NCI-H748 treated with DMSO at 0.1 percent for 48 hours (cell line): ENCODE data around the gene RXYLT1.
"Not testable (repeated sequence)": the region's sequence is repeated elsewhere in the genome, so short reads cannot be mapped to it uniquely, and the experiment has no call there.

Experiments used
- DNase-seq: peaks from one replicate; lab custom pipeline; 2025; lab: John Stamatoyannopoulos, UW

Gene RXYLT1, protein sequence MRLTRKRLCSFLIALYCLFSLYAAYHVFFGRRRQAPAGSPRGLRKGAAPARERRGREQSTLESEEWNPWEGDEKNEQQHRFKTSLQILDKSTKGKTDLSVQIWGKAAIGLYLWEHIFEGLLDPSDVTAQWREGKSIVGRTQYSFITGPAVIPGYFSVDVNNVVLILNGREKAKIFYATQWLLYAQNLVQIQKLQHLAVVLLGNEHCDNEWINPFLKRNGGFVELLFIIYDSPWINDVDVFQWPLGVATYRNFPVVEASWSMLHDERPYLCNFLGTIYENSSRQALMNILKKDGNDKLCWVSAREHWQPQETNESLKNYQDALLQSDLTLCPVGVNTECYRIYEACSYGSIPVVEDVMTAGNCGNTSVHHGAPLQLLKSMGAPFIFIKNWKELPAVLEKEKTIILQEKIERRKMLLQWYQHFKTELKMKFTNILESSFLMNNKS

DNA sequence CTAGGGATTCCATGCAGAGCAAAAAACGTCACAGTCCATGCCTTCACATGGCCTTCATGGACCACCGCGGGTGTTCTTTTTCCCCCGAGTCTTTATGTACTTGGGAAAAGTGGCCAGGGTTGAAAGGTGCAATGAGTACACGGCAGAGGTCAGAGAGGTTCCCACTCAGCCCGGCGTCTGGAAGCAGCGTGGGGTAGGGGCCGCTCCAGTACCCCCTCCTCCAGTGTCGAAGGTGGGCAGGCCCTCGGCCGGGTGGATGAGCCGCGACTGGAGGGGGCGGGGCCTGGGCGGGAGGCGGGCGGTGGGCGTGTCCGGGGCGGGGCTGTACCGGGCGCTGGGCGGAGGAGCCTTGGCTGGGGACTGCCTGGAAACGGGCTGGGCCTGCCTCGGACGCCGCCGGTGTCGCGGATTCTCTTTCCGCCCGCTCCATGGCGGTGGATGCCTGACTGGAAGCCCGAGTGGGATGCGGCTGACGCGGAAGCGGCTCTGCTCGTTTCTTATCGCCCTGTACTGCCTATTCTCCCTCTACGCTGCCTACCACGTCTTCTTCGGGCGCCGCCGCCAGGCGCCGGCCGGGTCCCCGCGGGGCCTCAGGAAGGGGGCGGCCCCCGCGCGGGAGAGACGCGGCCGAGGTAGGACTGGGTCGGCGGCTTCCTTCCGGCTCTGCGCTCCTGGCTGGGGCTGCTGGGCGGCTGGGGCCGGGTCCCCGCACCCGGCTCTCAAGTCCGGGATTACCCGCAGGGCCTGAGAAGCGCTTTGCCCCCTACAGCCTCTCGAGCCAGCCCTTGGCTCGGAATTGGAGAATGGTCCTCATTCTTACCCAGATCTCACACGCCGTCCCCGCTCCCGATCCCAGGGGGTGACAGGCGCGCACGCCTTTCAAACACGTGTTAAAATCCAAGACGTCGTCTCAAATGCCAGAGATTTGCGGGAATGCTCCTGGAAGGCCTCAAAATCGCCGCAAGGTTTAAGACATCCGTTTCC lies at the start of gene RXYLT1:
RXYLT1 (plus strand) TSS at position 412 of the 984 bp plus-strand sequence; CDS start at position 464, 52 bp downstream.
- peak; percentile 71 for DNase-seq

DNA sequence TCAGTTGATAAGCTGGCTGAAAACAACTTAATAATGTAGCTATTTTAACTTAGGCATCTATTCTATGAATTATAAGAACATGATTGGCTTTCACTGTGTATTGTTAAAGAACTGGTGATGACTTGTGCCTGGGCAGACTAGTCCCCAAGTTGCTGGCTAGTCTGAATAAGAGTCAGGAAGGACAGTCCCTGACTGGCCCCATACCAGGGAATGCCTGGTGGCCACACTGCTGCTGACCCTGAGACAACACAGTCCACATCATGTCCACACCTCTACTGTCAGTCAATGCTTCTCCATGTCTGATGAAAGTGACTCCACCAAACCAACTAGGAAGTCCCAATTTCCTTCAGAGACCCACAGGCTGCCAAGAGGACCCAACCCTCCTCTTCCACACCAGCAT lies 46.9 kb upstream of the RXYLT1 start:
- not testable (repeated sequence) for DNase-seq

DNA sequence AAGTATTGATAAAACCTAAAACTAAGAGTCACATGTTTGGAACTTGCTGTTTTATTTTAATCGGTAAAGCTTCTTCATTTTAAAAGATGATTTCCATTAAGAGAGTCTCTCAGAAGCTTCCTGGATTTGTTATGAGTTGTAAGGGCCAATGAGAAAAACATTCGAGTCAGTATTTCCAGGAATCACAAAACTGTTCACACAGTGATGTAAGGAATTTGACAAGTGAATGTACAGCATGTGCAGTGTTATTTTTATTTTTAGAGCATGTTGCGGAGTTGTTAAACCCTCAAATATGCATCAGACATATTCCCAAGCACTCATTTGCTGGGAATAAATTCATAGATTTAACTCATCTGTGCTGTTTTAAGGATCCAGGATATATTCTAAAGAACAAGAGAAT lies 46.1 kb upstream of the RXYLT1 start:
- not testable (repeated sequence) for DNase-seq

DNA sequence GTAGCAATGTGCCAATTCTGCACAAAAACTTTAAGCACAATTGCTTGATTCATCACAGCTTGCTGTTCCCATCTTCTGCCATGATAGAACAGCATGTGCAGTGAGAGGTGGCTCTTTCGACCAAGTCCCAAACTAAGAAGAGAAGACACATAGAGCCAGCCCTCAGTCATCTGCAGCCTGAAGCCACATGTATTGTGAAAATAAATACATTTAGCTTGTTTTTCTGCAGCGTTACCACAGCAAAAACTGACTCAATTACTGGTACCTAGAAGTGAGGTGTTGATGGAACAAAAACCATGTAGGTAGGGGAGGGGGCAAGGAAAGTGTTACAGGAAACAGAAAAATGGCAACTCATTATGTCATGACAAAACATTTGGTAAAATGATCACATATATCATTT lies 39.2 kb upstream of the RXYLT1 start:
- DNase-seq, result not testable (repeated sequence)

DNA sequence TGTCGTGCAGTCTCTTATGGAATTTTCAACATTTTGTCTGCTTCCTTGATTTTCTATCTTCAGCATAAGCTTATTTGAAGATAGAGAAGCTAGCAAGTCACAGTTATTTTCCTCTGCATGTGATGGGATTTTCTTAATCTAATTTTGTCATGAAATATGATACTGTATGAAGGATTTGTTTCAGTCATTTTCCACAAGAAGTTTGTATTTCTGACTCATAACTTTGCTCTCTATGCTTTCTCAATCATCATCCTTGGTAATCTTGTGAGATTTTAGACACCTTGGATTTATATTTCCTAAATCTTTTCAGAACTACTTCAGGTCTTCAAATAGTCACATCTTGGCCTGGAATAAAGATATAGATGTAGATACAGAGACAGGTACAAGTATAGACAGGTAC lies 38.3 kb upstream of the RXYLT1 start:
- DNase-seq, result not testable (repeated sequence)

DNA sequence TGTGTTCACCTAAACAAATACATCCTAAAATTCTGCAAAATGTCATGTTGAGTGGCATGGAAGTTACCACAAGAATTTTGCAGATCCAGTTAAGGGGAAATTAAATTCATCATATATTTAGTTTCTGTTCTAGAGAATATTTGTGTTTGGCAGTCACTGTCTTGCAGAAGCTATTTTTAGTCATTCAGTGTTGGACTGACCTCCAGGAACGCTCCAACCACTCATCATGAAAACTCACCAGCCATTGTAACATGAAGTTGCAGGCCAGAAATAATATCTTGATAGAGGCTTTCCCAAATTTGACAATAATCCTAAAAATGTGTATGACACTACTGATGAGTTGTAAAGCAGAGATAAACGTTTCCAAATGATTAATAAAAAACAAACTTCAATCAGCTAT lies 35.6 kb upstream of the RXYLT1 start:
- not testable (repeated sequence) for DNase-seq

DNA sequence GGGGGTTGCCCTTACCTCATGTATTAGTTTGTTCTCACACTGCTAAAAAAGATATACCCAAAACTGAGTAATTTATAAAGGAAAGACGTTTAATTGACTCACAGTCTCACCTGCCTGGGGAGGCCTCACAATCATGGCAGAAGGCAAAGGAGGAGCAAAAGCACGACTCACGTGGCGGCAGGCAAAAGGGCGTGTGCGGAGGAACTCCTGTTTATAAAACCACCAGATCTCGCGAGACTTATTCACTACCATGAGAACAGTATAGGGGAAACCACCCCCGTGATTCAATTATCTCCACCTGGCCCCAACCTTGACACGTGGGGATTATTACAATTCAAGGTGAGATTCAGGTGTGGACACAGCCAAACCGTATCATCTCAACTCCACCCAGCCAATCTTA lies 33.2 kb upstream of the RXYLT1 start:
- not testable (repeated sequence) for DNase-seq

DNA sequence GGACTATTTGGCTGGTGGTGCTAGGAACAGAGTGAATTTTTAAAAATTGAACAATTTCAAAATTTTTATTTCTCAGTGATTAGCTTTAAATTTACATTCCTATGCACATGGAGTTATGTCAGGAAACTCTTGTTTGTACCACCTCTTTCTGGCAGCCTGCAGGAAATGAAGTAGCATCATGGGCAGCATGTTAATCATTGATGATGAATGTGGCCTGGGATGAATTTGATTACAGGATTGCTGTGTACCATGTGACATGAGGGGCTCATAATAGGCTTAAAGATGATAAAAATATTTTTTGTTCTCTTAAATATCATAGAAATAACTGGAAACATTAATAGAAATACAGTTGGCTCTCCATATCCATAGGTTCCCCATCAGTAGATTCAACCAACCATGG lies 32.6 kb upstream of the RXYLT1 start:
- DNase-seq, result not testable (repeated sequence)

DNA sequence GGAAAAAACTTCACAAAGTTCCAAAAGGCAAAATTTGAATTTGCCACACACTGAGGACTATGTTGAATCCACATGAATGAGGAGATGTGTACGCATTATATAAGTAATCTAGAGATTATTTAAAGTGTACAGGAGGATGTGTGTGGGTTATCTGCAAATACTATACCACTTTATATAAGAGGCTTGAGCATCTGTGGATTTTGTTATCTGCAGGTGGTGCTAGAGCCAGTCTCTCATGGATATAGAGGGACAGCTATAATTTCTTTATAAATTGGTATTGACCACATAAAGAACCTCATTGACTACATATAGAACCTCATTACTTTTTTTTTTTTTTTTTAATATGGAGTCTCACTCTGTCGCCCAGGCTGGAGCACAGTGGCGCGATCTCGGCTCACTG lies 32.2 kb upstream of the RXYLT1 start:
- DNase-seq, result no peak

DNA sequence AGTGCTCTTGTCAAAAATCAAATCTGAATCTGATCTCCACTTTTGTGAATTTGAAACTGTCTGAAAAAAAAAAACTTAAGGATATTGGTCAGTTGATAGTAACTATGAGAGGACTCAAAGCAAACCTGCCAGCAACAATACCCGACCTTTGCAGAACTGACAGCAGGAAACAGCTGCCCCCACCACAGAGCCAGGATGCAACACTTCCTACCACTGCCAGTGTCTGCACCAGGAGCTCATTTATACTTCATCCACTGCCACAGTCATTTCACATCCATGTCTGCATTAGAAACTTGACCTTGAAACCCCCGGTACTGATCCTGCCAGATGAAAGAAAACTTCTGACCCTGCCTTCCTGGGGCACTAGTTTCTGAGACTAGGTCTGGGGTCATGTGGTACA lies 27.4 kb upstream of the RXYLT1 start:
- no peak for DNase-seq

DNA sequence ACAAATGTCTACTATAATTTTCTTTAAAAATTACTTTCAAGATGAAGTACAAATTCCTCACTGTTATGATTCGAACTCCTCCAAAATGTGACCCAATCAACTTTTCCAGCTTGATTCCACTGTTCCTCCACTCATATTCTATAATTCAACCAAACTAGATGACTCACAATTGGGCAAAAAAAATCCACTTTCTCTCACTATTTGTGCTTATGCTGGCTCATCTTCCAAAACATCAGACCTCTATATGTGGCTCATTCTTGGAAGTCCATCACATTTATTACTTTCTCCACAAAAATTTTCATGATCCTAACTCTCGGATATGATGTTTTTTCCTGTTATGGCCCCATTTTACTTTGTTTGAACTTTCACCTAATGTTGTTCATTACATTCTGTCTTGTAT lies 26.9 kb upstream of the RXYLT1 start:
- no peak for DNase-seq

DNA sequence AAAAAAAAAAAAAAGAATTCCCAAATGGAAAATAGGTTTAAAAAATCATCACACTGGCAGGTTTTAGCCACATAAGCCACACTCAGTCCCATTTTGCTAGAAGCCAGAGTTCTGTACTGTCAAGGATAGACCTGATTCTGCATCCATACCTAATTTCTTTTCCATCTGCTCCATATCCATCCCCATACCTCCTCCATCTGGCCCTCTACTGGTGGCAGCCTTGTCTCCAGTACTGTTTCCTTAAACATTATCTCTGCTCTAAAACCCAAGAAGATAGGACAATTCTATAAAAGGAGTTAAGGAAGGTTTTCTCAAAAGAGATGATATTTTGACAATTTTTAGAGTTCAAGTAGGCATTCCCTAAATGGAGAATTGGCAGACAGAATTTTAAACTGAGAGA lies 26.0 kb upstream of the RXYLT1 start:
- DNase-seq, result no peak

DNA sequence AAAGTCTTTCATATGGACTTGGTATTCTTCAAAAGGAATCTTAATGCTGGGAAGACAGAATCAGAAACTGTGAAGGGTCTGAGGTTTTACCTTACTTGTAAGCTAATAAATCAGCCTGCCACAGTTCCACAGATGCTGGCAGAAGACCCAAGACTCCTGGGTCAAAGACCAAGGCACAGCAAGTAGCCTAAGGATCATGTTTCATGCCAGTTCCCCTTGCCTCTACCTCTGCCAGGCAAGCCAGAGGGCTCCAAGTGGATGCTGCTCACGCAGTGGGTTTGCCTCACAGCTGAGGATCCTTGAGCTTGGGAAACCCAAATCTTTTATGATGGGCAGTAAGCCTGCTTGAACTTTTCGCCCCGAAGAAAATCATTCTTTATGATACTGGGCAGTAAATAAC lies 15.2 kb upstream of the RXYLT1 start:
- DNase-seq, result no peak

DNA sequence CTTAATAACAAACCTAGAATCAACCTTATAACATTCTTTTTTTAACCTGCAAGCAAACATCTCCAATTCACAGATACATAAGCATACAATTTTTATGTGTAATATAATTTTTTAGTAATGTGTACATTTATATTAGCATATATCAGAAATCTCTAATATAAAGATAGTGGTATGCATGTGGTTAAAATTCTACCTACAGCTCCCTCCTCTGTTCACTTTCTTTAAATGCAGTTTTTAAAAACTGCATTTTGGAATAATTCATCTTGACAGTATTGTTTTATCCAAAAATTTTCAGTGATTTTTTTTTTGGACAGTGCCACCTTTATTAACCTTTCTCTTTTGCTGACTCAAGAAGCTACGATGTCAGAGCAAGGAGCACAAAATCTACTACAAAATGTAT lies 13.2 kb upstream of the RXYLT1 start:
- no peak for DNase-seq

DNA sequence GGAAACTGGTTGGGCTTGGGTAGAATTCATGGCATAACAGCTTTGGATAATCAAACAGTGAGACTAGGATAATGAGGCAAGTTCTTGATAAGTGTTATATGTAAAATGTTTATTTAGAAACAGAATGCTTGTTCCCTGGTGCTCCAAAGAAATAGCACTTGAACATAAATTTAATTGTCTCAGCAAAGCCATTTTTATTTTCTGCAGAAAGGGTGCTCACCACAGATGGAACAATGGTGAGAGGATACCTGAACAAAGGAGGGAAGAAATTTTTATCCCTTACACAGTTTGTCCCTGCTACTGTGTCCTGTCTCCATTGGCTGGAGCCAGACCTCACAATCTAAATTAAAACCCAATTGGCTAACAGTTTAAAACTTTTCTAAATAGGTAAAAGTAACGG lies 9.3 kb upstream of the RXYLT1 start:
- no peak for DNase-seq

DNA sequence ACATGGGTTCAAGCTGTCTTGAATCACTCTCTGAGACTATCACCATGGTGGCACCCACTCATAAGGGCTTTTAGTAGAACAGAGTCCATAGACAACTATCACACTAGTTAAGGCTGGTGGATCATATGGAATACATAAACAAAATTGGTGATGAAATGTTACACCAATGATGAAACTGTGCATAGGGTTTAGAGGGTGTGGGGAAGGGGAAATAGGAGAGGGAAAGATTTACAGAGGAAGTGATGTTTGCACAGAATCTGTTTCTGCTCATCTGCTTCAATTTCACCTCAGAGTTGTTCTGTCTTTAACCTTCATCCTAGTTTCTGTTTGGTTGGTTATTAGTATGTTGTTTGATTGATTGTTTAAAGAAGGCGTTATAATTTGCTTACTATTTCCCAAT lies 2.4 kb upstream of the RXYLT1 start:
- DNase-seq, result no peak

DNA sequence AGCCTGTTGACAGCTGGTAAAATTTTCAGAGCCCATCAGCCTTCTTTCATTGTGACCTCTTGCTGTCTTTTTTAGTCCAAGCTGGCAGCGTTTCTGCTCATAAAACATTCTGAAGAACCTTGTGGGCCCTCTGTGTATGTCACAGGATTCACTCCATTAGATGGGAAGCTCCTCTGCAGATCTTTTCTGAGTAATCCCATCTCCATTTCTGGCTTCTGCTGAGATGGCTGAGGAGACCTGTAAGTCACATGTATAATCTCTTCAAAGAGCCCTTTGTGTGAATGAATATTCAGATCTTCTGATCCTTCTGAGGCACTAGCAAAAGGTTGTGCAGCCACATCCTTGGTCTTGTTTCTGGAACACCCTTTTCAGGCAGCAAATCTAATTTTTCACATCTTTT lies 2.8 kb downstream of the RXYLT1 start:
- DNase-seq, result no peak

DNA sequence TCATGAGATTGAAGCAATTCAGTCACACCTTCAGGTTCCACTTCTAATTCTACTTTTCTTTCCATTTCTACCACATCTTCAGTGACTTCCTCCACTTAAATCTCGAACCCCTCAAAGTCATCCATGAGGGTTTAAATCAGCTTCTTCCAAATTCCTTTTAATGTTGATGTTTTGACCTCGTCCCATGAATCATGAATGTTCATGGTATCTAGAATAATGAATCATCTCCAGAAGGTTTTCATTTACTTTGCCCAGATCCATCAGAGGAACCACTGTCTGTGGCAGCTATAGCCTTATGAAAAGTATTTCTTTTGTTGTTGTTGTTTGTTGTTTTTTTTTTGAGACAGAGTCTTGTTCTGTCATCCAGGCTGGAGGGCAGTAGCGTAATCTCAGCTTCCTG lies 7.6 kb downstream of the RXYLT1 start:
- no peak for DNase-seq

DNA sequence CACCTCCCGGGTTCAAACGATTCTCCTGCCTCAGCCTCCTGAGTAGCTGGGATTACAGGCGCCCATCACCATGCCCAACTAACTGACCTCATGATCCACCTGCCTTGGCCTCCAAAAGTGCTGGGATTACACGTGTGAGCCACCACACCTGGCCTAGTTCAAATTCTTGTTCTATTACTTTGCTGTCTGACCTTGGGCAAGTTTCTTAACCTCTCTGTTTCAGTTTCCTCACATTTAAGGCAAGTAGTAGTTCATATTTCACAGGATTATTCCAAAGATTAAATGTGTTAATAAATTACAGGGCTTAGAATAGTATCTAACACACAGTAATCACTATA lies 10.9 kb downstream of the RXYLT1 start:
- DNase-seq, result no peak

DNA sequence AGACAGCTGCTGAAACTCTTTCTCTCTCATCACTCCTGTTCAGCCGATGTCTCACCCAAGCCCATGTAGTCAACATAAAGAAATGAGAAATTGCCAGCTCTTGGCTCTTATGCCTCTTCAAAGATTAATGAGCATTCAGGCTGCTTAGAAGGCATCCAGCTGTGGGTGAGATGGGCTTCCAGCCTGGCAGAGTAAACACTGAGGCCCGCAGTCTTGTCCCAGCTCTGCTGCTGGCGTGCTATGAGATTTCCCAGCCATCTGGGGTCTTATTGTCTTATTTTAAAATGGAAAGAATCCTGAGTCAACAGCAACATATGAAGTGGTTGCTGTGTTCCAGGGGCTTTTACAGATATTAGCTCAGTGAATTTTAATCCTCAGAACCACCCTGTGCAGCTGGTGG lies 12.6 kb downstream of the RXYLT1 start:
- DNase-seq, result peak; percentile 59

DNA sequence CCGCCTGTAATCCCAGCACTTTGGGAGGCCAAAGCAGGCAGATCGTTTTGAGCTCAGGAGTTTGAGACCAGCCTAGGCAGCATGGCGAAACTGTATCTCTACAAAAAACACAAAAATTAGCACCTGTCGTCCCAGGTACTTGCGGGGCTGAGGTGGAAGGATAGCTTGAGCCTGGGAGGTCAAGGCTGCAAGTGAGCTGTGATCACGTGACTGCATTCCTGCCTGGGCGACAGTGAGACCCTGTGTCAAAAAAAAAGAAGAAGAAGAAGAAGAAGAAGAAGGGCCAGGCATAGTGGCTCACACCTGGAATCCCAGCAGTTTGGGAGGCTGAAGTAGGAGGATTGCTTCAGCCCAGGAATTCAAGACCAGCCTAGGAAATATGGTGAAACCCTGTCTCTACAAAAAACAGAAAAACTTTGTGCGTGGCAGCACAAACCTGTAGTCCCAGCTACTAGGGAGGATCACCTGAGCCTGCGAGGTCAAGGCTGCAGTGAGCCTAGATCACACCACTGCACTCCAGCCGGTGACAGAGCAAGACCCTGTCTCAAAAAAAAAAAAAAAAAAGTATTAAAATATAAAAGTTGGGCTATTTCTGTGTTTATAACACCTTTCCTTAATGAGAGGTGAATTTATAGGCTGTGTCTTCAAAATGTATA lies 15.5 kb downstream of the RXYLT1 start:
- no peak for DNase-seq

DNA sequence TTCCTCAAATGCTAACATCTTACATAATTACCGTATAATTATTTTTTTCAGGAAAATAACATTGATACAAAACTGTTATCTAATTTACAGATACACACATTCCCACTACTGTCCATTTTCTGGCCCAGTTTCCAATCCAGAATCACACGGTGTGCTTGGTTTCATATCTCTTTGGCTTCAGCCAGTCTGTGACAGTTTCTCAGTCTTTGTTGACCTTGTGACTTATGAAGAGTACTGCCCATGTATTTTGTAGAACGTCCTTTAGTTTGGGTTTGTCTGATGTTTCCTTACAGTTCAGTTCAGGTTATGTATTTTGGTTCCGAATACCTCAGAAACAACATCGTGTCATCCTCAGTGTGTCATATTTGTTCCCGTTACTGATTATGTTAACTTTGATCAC lies 16.2 kb downstream of the RXYLT1 start:
- DNase-seq, result no peak
